MCF 10A (cell line): ENCODE data around the gene TAOK1. TPM values are rescaled to one million over a fixed set of nuclear protein-coding genes. Genes with fewer than 3 reads are reported as not detected.

Experiments used
- BruUV-seq: library from RNA; stranded (reverse); fragments of 400-500 nt; replicated peaks from 2 replicates; lab custom pipeline; 2021; lab: Mats Ljungman, UMichigan
- CTCF ChIA-PET: fragments of 300-600 bp; sonication (Branson Sonifier 250); formaldehyde crosslinking; extraction: SDS; loops from one replicate; lab custom pipeline; 2021; ENCODE audit warnings: antibody characterized with exemption, inconsistent platforms; lab: Yijun Ruan, JAX
- POLR2A ChIA-PET: fragments of 300-600, 350-650 bp; sonication (Branson Sonifier 250); formaldehyde crosslinking; extraction: SDS; loops from one replicate; lab custom pipeline; 2020; ENCODE audit warnings: antibody characterized with exemption, inconsistent platforms; lab: Yijun Ruan, JAX
- DNase-seq: peaks from one replicate; pipeline ENCODE4 v3.0.0-alpha.2; 2018; ENCODE audit not compliant: unreplicated experiment
- H3K27ac Mint-ChIP-seq: one replicate; pipeline ENCODE4 v1.8.0; 2022; ENCODE audit warnings: mild to moderate bottlenecking, low read depth, mixed read lengths; ENCODE audit not compliant: unreplicated experiment
- H3K27me3 Mint-ChIP-seq: one replicate; pipeline ENCODE4 v1.8.0; 2022; ENCODE audit warnings: mixed read lengths; ENCODE audit not compliant: insufficient read depth, unreplicated experiment
- H3K36me3 Mint-ChIP-seq: one replicate; pipeline ENCODE4 v1.8.0; 2022; ENCODE audit warnings: mild to moderate bottlenecking, moderate library complexity, mixed read lengths; ENCODE audit not compliant: insufficient read depth, unreplicated experiment
- H3K4me1 Mint-ChIP-seq: one replicate; pipeline ENCODE4 v1.8.0; 2022; ENCODE audit warnings: mixed read lengths; ENCODE audit not compliant: insufficient read depth, unreplicated experiment
- H3K4me3 Mint-ChIP-seq: one replicate; pipeline ENCODE4 v1.8.0; 2022; ENCODE audit warnings: mild to moderate bottlenecking, moderate library complexity, mixed read lengths; ENCODE audit not compliant: unreplicated experiment
- H3K9me3 Mint-ChIP-seq: one replicate; pipeline ENCODE4 v1.8.0; 2022; ENCODE audit warnings: mixed read lengths; ENCODE audit not compliant: unreplicated experiment
- CTCF ChIP-seq: fragments of 200-600 bp; IDR thresholded peaks from one replicate; pipeline ENCODE4 v1.8.0; 2022; ENCODE audit warnings: antibody characterized with exemption, mild to moderate bottlenecking; ENCODE audit not compliant: unreplicated experiment
- intact Hi-C: fragments of 100-400 bp; cut with micrococcal nuclease; formaldehyde crosslinking; loops from 2 replicates; pipeline ENCODE4 v1.14.1; 2022
- total RNA-seq: library from RNA; stranded (reverse); gene quantifications from 2 replicates; pipeline ENCODE4 v1.2.3, GENCODE V29; 2022

The TAOK1 gene
- total RNA-seq, 1 experiment from 2014 or later = 68.7 TPM

DNA sequence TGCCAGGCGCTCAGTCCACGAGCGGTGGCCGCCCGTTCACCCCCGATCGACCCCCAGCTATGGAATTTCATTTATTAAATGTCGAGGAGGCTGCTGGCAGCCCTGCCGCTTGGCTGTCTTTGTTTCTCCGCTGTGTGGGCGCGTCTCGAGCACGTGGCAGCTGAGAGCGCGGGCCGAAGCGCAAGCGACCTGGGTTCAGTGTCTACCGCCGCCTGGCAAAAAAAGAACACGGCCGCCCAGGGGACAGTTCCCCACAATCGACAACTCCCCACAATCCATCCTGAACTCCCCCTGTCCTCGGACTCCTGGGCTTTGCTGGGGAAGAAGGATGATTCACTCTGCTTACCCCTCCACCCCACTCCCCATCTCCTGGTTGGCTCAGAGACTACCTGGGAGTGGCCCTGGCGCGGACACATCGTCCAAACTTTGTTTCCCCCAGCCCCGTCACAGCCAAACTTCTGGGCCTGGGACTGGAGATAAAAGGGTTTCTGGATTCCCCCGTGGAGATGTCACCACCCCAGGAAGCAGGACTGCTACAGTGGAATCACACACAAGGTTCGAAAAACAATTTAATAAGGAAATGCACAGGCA, 201.1 kb downstream of the TAOK1 start:
- POLR2A ChIA-PET = interaction anchor here (0.6 to 4.8 kb wide), 17 partner anchors 9 to 449 kb away, joined by 3 to 81 read pairs (median 8); partner anchors contain the start of genes ABHD15, NUFIP2, SSH2 and TAOK1
- no peak for TF ChIP-seq CTCF
- intact Hi-C loops = loop anchor here (1.0 to 2.0 kb wide), 4 partner anchors 11 to 340 kb away; partner anchors contain the start of genes SSH2 and TP53I13
- H3K4me3 Mint-ChIP-seq = peak overlapping the region; percentile 82
- BruUV-seq = TSS peak; percentile 17
- H3K27me3 Mint-ChIP-seq = no peaks in the 10 kb centered on the region
- peak overlapping the region; percentile 85 for H3K27ac Mint-ChIP-seq
- peaks cover 12% of the 10 kb centered on the region for H3K36me3 Mint-ChIP-seq
- DNase-seq = peak; percentile 87
- CTCF ChIA-PET = interaction anchor here (0.6 to 5.0 kb wide), 16 partner anchors 10 to 221 kb away, joined by 3 to 89 read pairs (median 4); partner anchors contain the start of genes ABHD15 and TP53I13
- H3K9me3 Mint-ChIP-seq = no peaks in the 10 kb centered on the region
- peaks cover 23% of the 10 kb centered on the region for H3K4me1 Mint-ChIP-seq

DNA sequence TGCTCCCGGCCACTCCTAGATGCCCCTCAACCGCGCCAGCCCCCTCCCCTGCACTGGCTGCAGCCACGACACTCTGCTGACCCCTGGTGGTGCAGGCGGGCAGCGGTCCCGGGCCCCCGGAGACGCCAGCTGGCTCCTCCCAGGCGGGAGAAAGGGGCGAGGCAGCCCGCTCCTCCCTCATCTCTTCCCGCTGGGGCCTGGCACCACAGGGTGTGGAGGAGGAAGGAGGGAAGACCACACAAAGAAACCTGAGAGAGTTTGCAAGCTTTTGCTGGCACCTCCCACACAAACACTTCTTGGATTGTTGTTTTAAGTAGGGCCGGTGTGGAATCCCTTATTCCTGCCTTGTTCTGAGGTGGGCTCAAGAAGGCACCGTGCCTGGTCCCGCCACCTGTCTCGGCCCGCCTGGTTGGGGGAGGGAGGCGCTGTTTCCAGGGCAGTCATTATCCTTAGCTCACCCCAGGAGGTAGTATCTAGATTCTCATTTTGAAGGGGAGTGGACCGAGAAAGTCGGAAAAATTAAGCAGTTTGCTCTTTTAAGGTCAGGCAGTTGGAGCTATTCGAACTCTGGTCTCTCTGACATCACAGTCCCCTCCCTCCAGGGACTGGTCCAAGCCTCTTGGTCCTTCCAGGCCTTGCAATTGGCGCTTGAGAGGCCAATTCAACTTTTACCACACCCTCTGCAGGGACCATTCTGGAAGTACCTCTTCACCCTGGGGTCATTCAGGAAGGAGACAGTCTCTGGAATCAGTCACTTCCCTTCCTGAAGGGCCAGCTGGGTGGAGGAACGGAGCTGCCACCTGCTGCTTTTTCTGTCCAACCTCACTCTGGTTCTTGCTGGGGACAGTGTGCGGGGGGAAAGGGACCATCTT, 201.8 kb downstream of the TAOK1 start:
- ChIA-PET CTCF (interaction anchor here (0.6 to 5.0 kb wide), 29 partner anchors 11 to 1112 kb away, joined by 3 to 89 read pairs (median 3); partner anchors contain the start of genes ABHD15 and TP53I13), POLR2A (interaction anchor here (0.6 to 4.8 kb wide), 17 partner anchors 9 to 866 kb away, joined by 3 to 81 read pairs (median 8); partner anchors contain the start of genes ABHD15, NUFIP2, SSH2 and TAOK1)
- H3K4me3 Mint-ChIP-seq = peak overlapping the region; percentile 82
- peaks cover 23% of the 10 kb centered on the region for H3K4me1 Mint-ChIP-seq
- intact Hi-C loops = loop anchor here (1.0 to 2.0 kb wide), 5 partner anchors 12 to 339 kb away; partner anchors contain the start of genes SSH2 and TP53I13
- peak; percentile 93 for TF ChIP-seq CTCF
- H3K9me3 Mint-ChIP-seq = no peaks in the 10 kb centered on the region
- DNase-seq = peak; percentile 90
- BruUV-seq = no TSS peak
- no peaks in the 10 kb centered on the region for H3K27me3 Mint-ChIP-seq
- H3K27ac Mint-ChIP-seq = peak overlapping the region; percentile 85
- peaks cover 12% of the 10 kb centered on the region for H3K36me3 Mint-ChIP-seq

GRCh38 chr17:29592850-29593551, 202.8 kb downstream of the TAOK1 start, which contains the start of gene ANKRD13B:
TSS of gene ANKRD13B (plus strand) at chr17:29593132. CDS start at chr17:29593622, 490 bp downstream.
- POLR2A ChIA-PET = interaction anchor here (0.8 to 4.8 kb wide), 9 partner anchors 10 to 338 kb away, joined by 4 to 81 read pairs (median 14); partner anchors contain the start of genes ABHD15, NUFIP2, SSH2 and TAOK1
- Mint-ChIP-seq H3K4me3 (peak within 1 kb of the TSS; percentile 82), H3K27ac (peak within 1 kb of the TSS; percentile 85), H3K4me1 (peaks cover 16% of the 10 kb centered on the region), H3K36me3 (peaks cover 11% of the 10 kb centered on the region), H3K9me3 (no peaks in the 10 kb centered on the region), H3K27me3 (no peaks in the 10 kb centered on the region)
- intact Hi-C loops = loop anchor here (2.0 kb wide), 1 partner anchor 46 kb away; no protein-coding TSS in a partner anchor
- no TSS peak for BruUV-seq
- TF ChIP-seq CTCF = no peak
- CTCF ChIA-PET = interaction anchor here (0.6 to 5.0 kb wide), 13 partner anchors 12 to 1111 kb away, joined by 3 to 89 read pairs (median 4); partner anchors contain the start of genes ABHD15 and TP53I13
- DNase-seq = peak; percentile 28
